GM18867 (cell line): ENCODE data around the gene DOCK3.

Experiments
- ATAC-seq: cut with Tn5 transposase; IDR thresholded peaks from one replicate; pipeline ENCODE4 v1.9.1; 2021; ENCODE audit warnings: mild to moderate bottlenecking, moderate library complexity; ENCODE audit not compliant: unreplicated experiment

The DOCK3 gene

GRCh38 chr3:50674349-50675178 is at the start of gene DOCK3:
DOCK3 (plus strand) TSS chr3:50674927; CDS start chr3:50675264, 337 bp downstream.
- ATAC-seq: peak; percentile 80

GRCh38 chr3:50625231-50626182 is 49.2 kb upstream of the DOCK3 start:
- ATAC-seq: no peak

DNA sequence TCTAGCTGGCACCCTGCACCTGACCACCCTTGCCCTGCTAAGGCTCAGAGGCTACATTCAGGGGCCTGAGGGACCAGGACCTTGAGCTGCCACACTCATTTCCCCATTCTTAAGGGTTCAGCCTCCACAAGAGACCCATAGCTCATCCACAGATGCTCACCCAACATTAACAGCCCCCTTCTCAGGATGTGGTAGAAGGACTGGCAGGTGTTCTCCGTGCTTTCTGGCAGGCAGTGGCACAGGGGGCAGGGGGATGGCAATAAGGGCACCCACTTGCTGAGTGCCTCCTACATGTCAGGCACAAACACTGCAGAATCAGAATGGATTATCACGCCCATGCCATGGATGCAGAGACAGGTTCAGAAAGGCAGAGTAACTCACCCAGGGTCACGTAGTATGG is 48.3 kb upstream of the DOCK3 start:
- ATAC-seq: no peak

DNA sequence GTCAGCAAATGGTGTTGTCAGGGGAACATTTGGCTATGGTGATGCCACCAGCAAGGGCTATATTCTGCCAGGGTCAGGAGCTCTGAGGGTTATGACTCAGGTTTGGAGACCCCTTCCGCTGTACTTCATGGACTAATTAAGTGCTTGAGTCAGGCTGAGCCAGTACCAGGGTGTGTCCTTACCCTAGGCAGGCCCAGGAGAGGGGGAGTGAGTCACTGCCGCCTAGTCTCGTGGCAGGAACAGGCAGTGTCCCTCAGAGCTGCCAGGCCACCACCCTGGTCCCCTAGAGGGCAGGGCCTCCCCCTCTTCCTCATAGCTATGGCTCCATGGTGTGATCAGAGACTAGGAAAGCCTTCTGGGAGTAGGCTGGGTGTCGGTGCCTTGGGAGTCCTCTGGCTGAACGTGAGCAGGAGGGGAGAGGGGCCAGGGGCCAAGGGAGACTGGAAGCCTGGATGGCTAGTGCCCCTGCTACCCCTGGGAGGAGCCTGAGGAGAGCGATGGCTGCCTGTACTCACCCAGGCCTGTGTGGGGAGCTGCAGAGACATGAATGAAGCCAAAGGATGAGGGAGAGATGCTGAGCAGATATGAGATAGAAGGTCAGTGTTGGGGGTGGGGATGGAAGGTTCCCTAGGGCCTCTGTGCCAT is 47.2 kb upstream of the DOCK3 start:
- ATAC-seq: no peak

DNA sequence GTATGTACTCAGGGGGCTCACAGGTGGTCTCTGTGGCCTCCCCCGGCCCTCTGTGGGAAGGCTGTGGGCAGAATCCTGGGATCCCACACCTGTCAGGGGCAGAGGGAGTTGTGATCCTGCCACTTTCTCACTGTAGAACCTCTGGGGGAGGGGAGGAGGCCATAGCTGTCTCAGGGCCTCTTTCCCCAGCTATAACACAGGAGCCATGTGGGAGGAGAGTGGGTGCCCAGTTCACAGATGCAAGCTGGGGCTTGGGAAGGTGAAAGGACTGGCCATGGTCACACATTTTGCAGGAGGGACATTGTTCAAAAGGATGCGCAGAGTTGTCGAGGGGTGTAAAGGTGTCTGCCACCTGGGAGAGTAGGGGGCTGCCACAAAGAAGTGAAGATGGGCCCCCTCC is 46.1 kb upstream of the DOCK3 start:
- no peak for ATAC-seq

DNA sequence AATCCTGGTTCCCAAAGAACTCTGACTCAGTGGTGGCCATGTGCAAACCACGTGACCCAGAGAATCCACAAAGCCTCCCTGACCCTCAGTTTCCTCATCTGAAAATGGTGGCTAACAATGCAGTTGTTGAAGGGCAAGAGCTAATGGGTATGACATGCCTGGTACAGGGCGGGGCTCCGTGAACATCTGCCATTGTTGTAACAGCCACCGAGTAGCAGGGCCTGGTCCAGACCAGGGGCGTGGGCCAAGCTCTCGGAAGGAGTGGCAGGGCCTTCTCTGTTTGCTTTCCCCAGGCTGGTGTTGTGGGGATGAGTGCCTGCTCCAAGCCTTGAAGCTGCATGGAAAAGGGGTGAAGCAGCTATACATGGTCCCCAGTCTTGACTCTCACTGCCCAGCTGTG is 44.3 kb upstream of the DOCK3 start:
- no peak for ATAC-seq

GRCh38 chr3:50630877-50631276 is 43.9 kb upstream of the DOCK3 start:
- no peak for ATAC-seq

GRCh38 chr3:50632450-50632849 is 42.3 kb upstream of the DOCK3 start:
- no peak for ATAC-seq

- ATAC-seq: no peak
Observed at GRCh38 chr3:50633230-50633790, 41.4 kb upstream of the DOCK3 start.

DNA sequence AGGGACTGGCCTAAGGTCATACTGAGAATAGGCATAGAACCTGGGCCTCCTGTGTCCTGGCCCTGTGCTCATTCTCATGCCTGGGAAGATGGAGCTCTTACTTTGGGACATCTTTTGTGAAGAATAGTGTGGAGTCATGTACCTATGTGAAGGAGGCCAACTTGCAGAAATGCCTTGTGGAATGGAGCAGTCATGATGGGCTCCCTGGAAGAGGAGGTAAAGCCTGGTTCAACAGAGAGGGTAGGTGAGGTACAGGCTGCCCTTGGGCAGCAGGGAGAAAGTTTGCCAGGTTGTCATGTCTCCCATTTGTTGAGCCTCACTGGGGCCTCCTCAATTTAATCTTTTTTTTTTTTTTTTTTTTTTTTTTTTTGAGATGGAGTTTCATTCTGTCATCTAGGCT is 39.7 kb upstream of the DOCK3 start:
- ATAC-seq: no peak

- no peak for ATAC-seq
Observed at GRCh38 chr3:50637011-50637410, 37.7 kb upstream of the DOCK3 start.

- no peak for ATAC-seq
Observed at GRCh38 chr3:50637945-50638344, 36.8 kb upstream of the DOCK3 start.

DNA sequence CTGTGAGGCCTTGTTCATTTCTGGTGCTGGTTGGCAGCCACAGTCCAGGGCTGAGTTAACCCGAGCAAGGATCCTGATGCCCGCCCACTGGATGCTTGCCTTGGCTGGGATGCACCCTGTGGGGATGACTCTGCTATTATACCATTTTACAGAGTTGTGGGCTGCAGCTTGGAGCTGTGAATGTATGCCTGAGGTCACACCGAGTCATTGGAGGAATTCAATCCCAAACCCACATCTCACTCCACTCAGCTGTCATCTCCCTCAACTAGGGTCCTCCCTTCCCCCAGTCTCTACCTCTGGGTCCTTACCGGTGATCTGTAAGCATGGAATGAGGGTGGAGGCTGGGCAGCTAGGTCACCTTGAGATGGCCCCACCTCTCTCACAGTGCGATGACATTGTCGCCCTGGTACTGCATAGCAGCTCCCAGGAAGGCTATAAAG is 35.7 kb upstream of the DOCK3 start:
- no peak for ATAC-seq

- no peak for ATAC-seq
Observed at GRCh38 chr3:50642382-50642781, 32.3 kb upstream of the DOCK3 start.

- ATAC-seq: no peak
Observed at GRCh38 chr3:50644561-50644960, 30.2 kb upstream of the DOCK3 start.

- no peak for ATAC-seq
Observed at GRCh38 chr3:50645378-50645777, 29.3 kb upstream of the DOCK3 start.

DNA sequence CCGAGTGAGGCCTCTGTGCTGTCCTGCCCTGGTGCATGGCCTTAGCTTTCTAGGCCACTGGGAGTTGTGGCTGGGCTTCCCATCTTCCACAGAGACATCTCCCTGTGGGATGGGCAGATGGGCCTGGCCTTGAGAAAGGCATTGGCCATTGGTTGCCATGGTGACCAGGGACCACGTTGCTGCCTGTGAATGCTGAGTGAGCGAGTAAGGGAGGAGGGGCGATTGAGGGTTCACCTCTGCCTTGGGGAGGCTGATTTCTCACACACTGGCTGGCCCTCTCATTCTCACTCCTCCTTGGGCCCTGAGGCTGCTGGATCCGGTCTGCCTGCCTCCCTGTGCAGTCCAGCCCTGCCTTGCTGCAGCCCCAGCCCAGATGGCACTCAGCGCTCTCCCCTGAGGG is 26.4 kb upstream of the DOCK3 start:
- no peak for ATAC-seq

DNA sequence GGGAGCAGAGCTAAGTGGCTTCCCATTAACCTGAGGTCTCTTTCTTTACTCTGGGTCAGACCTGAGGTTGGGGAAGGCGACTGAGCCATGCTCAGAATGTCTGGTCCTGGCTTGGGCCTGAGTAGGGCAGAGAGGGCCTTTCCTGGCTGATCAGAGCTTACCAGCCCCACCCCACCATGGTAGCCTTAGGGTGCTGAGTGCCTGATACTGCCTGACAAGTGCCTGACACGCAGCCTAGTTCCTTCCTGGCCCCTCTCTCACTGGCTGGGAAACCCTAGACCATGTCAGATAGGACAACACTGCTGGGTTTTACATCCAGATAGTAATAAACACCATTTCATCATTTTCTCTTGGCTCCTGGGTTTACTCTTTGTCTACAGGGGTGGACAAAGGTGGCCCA is 25.8 kb upstream of the DOCK3 start:
- no peak for ATAC-seq

GRCh38 chr3:50649451-50649931 is 25.2 kb upstream of the DOCK3 start:
- no peak for ATAC-seq

DNA sequence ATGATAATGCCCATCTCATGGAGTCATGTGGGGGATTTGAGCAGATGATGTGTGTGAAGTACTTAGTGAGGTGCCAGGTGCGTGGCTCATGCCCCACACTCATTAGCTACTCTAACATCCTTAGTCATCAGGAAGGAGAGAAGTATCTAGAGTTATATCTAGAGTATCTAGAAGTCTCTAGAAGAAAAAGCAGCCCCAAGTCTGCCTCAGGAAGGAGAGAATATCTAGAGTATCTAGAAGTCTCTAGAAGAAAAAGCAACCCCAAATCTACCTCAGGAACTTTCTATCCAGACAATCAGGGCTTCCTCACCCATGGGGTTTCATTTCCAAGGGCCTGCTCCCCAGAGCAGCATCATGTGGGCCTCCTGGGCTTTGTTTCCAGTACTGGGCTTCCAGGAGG is 24.7 kb upstream of the DOCK3 start:
- no peak for ATAC-seq

DNA sequence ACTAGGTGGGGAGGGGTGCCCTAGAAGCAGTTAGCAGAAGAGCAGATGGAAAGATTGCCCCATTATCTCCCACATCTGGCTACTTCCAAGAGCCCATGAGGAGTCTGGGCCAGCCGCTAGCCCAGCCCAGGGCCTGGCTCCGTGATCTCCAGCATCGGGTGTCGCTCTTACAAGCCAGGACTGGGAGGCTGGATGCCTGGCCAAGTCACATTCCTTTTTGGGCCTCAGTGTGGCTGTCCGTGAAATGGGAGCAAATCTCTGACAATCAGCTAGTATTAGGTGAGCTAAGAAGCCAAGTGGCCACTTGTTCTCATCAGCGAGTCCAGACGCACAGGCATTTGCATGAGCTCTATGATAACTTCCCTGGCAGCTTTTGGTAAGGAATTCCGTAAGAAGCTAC is 23.3 kb upstream of the DOCK3 start:
- ATAC-seq: no peak
